WERI-Rb-1 (cell line): Measurements from ENCODE around the gene GBX2.

ENCODE experiments used
- DNase-seq: peaks from one replicate; pipeline ENCODE4 v3.0.0-alpha.2; 2020
- H3K27ac ChIP-seq: fragments of 250-450 bp; sonication (Bioruptor Pico); 2 replicates; pipeline ENCODE4 v1.5.1; 2020; ENCODE audit warnings: mild to moderate bottlenecking, moderate library complexity
- H3K27me3 ChIP-seq: fragments of 250-450 bp; sonication (Bioruptor Pico); 2 replicates; pipeline ENCODE4 v1.5.1; 2021; ENCODE audit warnings: mild to moderate bottlenecking, low read depth, moderate library complexity; ENCODE audit not compliant: insufficient read depth, severe bottlenecking
- H3K36me3 ChIP-seq: fragments of 250-450 bp; sonication (Bioruptor Pico); 2 replicates; pipeline ENCODE4 v1.5.1; 2020; ENCODE audit warnings: mild to moderate bottlenecking, moderate library complexity
- H3K4me3 ChIP-seq: 2 replicates; pipeline ENCODE4 v1.5.1; 2011; ENCODE audit warnings: low read depth, mild to moderate bottlenecking, control low read depth, low read length
- H3K9me3 ChIP-seq: fragments of 250-450 bp; sonication (Bioruptor Pico); 2 replicates; pipeline ENCODE4 v1.5.1; 2021; ENCODE audit warnings: mild to moderate bottlenecking, moderate library complexity; ENCODE audit not compliant: severe bottlenecking
- TF ChIP-seq, protein P1 (sequence below): IDR thresholded peaks from 2 replicates; pipeline ENCODE4 v1.5.1; 2011; ENCODE audit warnings: low read depth, mild to moderate bottlenecking, control low read depth, inconsistent platforms, low read length

Gene GBX2

GRCh38 chr2:236196366-236196765, 28.2 kb upstream of the GBX2 start:
- H3K27ac ChIP-seq: no peak overlapping the region
- no peaks in the 10 kb centered on the region for H3K27me3 ChIP-seq
- TF ChIP-seq, protein P1, sequence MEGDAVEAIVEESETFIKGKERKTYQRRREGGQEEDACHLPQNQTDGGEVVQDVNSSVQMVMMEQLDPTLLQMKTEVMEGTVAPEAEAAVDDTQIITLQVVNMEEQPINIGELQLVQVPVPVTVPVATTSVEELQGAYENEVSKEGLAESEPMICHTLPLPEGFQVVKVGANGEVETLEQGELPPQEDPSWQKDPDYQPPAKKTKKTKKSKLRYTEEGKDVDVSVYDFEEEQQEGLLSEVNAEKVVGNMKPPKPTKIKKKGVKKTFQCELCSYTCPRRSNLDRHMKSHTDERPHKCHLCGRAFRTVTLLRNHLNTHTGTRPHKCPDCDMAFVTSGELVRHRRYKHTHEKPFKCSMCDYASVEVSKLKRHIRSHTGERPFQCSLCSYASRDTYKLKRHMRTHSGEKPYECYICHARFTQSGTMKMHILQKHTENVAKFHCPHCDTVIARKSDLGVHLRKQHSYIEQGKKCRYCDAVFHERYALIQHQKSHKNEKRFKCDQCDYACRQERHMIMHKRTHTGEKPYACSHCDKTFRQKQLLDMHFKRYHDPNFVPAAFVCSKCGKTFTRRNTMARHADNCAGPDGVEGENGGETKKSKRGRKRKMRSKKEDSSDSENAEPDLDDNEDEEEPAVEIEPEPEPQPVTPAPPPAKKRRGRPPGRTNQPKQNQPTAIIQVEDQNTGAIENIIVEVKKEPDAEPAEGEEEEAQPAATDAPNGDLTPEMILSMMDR: no peak
- H3K4me3 ChIP-seq: no peak overlapping the region
- no peaks in the 10 kb centered on the region for H3K9me3 ChIP-seq
- no peaks in the 10 kb centered on the region for H3K36me3 ChIP-seq
- DNase-seq: no peak

DNA sequence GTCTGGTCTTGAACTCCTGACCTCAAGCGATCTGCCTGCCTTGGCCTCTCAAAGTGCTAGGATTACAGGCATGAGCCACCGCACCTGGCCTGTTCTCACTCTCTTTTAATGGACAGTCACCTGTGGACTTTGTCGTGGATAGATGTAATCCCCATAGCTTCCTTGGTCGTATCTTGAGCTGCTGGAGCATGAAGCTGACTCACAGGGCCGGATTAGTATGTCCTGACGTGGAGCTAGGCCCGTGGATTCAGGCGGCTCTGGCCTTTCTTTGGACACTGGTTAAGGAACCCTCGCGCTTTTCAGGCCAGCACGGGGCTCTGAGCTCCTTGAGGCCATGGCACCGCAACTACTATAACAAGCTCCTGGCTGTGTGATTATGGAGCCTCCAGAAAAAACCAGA, 27.5 kb upstream of the GBX2 start:
- Histone ChIP-seq H3K4me3 (no peak overlapping the region), H3K27me3 (no peaks in the 10 kb centered on the region), H3K9me3 (no peaks in the 10 kb centered on the region), H3K36me3 (no peaks in the 10 kb centered on the region), H3K27ac (no peak overlapping the region)
- peak; percentile 29 for DNase-seq
- TF ChIP-seq, protein P1: no peak

DNA sequence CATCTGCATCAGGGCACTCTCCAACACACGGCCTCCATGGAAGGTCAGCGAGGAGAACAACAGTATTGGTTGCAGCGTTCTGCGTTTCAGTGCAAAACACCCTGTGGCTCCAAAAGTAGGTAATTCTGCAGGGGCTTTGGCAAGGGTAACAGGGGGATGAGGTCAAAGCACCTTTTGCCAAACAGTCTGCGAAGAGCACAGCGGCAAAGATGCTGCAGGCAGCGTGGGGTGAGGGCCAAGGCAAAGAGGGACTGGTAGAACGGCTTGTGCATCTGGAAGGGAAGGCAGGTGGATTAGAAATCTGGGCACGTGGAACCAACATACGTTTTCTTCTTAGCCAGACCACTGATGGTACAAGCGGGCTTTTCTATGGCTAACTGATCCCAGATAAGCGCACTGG, 26.6 kb upstream of the GBX2 start:
- Histone ChIP-seq H3K36me3 (no peaks in the 10 kb centered on the region), H3K9me3 (no peaks in the 10 kb centered on the region), H3K27ac (no peak overlapping the region), H3K4me3 (no peak overlapping the region), H3K27me3 (no peaks in the 10 kb centered on the region)
- no peak for DNase-seq
- TF ChIP-seq, protein P1: no peak

DNA sequence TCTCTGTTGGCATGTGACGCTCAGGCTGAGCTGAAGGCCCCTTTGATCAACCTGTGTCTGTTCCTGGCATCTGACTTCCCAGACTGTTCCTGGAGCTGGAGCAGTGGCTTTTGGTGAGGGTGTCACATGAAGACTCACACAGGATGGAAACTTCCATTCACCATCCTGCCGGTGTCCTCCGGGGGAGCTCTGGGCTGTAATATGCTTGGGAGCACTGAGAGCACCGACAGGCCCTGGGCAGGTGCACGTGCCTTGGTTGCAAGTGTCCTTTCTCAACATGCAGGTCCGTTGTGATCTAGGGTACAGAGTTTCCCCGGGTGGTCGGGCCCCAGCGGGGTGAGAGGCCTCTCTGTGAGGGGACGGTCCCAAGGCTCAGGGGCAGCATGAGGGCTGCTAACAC, 24.8 kb upstream of the GBX2 start:
- H3K27me3 ChIP-seq: no peaks in the 10 kb centered on the region
- no peak overlapping the region for H3K27ac ChIP-seq
- TF ChIP-seq, protein P1: no peak
- no peaks in the 10 kb centered on the region for H3K9me3 ChIP-seq
- no peak for DNase-seq
- H3K36me3 ChIP-seq: no peaks in the 10 kb centered on the region
- H3K4me3 ChIP-seq: no peak overlapping the region

DNA sequence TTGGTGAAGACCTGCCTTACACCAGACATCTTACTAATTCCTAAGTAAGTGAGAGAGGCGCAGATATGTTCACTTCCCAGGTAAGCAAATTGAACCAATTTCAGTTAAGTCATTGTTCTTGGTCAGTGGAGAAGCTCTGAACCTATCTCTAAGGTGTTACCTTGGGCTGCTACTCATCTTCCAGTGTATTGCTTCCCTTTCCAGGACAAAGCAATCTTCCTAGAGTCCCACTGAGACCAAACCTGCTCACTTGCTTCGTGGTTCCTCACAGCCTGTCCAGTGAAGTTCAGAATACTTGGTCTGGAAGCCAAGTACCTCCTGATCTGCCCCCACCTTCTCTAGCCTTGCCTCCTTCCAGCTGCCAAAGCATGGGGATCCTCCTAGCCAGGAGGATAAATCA, 22.5 kb upstream of the GBX2 start:
- Histone ChIP-seq H3K27me3 (no peaks in the 10 kb centered on the region), H3K27ac (no peak overlapping the region), H3K4me3 (no peak overlapping the region), H3K36me3 (no peaks in the 10 kb centered on the region), H3K9me3 (no peaks in the 10 kb centered on the region)
- no peak for DNase-seq
- TF ChIP-seq, protein P1: no peak

DNA sequence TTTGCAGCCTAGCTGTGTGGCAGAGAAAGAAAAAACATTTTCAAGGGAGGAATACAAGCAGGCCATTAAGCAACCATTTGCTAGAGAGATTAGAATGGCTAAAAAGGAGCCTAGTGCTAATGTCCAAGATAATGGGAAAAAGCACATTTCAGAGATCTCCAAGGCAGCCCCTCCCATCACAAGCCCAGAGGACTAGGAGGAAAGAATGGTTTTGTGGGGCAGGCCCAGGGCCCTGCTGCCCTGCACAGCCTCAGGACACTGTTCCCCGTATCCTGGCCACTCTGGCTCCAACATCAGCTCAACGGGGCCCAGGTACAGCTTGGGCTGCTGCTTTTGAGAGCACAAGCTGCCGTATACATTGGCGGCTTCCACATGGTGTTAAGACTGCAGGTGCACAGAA, 16.5 kb upstream of the GBX2 start:
- TF ChIP-seq, protein P1: no peak
- Histone ChIP-seq H3K27ac (no peak overlapping the region), H3K4me3 (no peak overlapping the region), H3K9me3 (peaks cover 9% of the 10 kb centered on the region), H3K36me3 (no peaks in the 10 kb centered on the region), H3K27me3 (peaks cover 24% of the 10 kb centered on the region)
- DNase-seq: no peak
